Muscle of arm (tissue), 12 donors: ENCODE data around the gene DDX54. TPM values are rescaled to one million over a fixed set of nuclear protein-coding genes. Genes with fewer than 3 reads are reported as not detected.
"Not testable (repeated sequence)": the region's sequence is repeated elsewhere in the genome, so short reads cannot be mapped to it uniquely, and the experiment has no call there.

Source experiments
- DNase-seq: peaks from one replicate; pipeline ENCODE4 v3.0.0-alpha.2; 2013
- polyA plus RNA-seq, 12 donors: library from polyadenylated mRNA; unstranded; fragments of 120-200 nt; gene quantifications; one replicate each; pipeline ENCODE4 v1.2.1, GENCODE V29; 2013; ENCODE audit not compliant: insufficient read length in 12 of 12

The DDX54 gene
- polyA plus RNA-seq, 12 donors = 37.7 to 70.6 (median 52.6) TPM; not detected in 1

DNA sequence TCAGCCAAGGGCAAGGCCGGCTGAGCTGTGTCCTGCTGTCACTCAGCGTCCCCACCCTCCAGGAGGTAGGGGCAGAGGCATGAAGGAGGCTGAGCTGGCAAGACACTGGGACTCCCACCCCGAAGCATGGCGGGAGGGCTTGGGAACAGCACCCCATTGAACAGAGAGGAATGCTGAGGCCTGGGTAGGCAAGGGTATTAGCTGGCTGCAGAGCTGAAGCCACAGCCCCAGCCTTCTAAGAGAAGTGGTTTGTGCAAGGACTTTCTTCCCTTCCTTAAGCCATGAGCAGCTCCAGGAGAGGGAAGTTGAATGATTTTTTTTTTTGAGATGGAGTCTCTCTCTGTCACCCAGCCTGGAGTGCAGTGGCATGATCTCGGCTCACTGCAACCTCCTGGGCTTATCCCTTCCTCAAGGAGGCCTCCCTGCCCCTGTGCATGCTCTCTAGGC is 42.4 kb downstream of the DDX54 start:
- DNase-seq = no peak

GRCh38 chr12:113142173-113142885 is 42.9 kb downstream of the DDX54 start:
- DNase-seq = no peak

- not testable (repeated sequence) for DNase-seq
Measured at GRCh38 chr12:113141716-113142115, 43.6 kb downstream of the DDX54 start.

DNA sequence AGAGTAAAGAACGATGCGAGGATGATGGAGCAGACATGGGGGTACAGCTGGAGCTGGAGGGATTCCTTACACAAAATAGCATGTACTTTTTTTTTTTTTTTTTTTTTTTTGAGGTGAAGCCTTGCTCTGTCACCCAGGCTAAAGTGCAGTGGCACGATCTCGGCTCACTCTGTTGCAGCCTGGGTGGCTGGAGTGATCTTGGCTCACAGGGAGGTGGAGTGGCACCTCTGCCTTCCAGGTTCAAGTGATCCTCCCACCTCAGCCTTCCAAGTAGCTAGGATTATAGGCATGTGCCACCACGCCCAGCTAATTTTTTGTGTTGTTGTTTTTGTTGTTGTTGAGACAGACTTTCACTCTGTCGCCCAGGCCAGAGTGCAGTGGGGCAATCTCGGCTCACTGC is 44.6 kb downstream of the DDX54 start:
- DNase-seq = no peak

GRCh38 chr12:113138826-113139225 is 46.5 kb downstream of the DDX54 start:
- no peak for DNase-seq

DNA sequence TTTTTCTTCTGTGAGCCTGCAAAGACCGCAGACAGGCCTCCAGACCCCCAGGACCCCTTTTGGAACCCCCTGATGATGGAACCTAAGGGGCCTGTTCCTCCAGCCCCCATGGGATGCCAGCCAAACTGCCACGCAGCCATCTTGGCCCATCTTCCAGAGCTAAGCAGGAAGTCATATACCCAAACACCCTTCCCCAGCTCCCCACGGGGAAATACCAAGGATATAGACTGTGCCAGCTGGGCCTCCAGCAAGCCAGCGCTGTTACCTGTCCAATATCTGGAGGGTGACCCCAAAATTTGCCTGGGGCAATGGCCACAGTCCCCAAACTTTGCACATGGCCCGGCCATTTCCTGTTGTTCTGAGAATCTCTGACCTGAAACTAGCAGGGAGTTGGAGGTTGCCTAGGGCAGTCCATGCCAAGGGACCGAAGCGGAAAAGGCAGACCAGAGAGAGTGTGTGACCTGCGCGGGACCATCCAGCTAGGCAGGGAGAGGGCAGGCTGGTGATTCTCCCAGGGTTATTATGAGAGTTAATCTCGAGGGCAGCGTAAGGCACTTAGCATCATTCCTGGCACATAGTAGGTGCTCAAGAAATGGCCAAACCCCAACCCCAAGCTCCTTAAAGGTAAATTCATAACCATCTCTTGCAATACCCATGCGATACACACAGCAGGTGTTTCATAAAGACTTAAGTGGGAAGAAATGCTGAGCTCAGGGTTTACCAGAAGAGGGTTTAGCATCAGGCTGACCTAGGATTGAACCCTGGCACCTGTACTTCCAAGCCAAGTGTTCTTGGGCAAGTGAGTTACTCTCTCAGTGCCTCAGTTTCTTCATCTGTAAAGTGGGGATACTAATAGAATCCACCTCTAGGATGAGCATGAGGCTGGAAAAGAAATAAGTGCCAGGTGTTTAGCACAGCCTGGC is 47.2 kb downstream of the DDX54 start:
- no peak for DNase-seq

DNA sequence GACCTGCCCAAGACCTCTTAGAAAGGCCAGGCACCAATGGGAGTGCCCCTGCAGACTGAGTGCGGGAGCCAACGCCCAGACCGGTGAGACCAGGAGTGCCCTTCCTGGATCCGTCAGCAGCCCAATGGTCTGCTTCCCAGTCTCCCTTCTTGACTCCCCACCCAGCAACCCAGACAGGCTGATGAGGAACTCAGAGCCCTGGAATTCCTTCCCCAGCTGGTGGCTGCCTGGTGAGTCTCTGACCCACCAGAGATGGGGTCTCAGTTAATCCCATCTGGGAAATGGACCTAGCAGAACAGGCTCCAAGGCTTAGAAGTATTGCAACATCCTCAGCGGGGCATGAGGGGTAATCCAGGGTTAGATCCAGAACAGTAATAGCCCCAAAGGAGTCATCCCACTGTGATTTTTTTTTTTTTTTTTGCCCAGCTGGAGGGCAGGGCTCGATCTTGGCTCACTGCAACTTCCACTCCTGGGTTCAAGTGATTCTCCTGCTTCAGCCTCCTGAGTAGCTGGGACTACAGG is 48.2 kb downstream of the DDX54 start:
- DNase-seq = no peak

GRCh38 chr12:113136128-113136989 is 48.9 kb downstream of the DDX54 start:
- no peak for DNase-seq

GRCh38 chr12:113135178-113136127 is 49.8 kb downstream of the DDX54 start, which contains the start of gene RASAL1:
Gene RASAL1 (minus strand): TSS chr12:113135761. CDS start chr12:113135462, 299 bp downstream.
- DNase-seq = no peak

GRCh38 chr12:113134521-113134951 is 50.7 kb downstream of the DDX54 start:
- DNase-seq = no peak

GRCh38 chr12:113134071-113134470 is 51.2 kb downstream of the DDX54 start:
- no peak for DNase-seq

DNA sequence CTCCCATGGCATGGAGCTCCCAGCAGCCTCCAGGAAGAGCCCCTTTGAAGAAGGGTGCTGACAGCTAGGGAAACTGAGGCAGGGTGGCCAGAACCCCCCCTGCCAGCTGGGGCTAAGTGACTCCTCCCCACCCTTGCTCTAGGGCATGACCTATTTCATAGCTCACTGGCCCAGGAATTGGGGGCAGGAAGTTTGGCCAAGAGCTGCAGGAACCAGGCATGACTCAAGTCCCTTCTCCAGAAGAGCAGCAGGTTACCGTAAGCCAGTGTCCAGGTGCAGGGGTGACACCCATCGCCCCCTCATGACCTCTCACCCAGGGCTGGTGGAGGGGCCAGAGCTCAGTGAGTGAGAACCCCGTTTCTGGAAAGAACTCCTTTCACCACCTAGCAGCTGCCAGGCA is 51.6 kb downstream of the DDX54 start:
- DNase-seq = no peak

DNA sequence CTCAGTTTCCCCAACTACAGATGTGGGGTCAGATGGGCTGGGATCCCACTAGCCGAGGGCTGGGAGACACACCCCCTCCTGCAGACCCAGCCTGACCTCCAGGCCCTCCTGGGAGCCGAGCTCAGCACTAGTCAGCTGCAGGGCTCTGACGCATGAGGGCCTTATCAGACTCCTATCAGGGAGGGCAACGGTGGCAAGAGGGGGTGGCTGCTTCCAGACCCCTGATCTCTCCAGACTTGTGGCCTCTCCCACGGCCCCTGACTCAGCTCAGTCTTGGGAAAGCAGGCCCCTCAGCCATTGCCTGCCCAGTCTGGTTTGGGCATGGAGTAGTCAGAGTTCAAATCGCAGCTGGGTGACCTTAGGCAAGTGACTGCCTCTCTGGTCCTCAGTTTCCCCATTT is 52.2 kb downstream of the DDX54 start:
- DNase-seq = no peak

GRCh38 chr12:113131556-113131955 is 53.7 kb downstream of the DDX54 start:
- no peak for DNase-seq

DNA sequence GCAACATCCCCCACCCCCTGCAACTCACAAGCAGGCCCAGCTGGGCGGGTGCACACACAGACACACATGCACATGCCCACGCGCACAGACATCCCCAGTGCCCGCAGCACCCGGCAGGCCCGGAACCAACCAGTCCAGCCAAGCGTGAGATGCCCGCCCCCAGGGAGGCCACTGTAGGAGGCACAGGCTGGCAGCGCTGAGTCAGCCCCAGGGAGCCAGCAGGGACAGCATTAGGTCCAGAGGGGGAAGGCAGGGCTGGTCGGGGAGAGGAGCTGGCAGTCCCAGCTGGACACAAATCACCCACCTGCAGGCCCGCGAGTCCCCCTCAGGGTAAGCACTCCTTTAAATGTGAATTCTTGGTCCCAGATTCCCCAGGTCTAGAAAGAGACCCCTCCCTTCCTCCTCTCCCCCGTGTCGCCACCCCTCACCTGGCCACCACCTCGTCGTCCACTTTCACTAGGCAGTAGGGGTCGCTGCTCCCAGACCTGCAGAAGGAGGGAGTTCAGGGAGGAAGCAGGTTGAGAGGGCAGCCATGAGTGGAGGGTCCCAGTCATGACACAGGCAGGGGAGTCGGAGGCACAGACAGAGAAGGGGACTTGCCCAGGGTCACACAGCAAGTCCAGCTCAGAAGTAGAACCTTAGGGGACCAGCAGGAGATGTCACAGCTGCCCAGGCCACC is 54.7 kb downstream of the DDX54 start:
- no peak for DNase-seq

DNA sequence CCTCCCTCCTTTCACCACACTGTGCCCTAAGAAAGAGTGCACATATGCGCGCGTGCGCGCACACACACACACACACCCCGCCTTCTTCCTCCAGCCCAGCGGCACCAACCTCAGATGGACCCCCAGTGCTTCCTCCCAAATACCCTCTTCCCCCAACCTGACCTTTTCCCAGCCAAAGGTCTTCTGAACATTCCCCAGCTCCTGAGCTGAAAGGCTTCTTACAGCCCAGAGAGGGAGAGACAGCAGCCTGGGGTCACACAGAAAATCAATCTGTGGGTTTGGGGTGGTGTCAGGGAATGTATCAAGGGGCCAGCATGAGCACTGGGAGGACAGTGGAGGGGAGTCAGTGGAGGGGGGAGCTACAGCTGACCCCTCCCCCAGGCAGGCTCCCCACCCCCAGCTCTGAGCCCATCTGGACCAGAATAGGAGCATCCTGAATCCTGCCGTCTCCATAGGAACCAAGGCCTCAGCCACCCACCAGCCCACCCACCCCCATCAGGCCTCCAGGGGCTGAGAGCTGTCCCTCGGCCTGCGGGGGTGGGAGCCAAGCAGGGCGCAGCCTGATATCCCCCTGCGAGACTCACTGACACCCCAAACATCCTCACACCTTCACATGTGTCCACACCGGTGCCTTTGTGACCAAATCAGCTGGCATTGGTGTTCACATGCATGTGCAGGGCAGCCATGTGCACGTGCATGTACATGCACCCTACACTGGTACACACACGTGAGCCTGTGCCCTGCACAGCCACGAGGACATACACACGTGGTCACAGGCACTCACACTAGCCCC is 55.4 kb downstream of the DDX54 start:
- DNase-seq = no peak

DNA sequence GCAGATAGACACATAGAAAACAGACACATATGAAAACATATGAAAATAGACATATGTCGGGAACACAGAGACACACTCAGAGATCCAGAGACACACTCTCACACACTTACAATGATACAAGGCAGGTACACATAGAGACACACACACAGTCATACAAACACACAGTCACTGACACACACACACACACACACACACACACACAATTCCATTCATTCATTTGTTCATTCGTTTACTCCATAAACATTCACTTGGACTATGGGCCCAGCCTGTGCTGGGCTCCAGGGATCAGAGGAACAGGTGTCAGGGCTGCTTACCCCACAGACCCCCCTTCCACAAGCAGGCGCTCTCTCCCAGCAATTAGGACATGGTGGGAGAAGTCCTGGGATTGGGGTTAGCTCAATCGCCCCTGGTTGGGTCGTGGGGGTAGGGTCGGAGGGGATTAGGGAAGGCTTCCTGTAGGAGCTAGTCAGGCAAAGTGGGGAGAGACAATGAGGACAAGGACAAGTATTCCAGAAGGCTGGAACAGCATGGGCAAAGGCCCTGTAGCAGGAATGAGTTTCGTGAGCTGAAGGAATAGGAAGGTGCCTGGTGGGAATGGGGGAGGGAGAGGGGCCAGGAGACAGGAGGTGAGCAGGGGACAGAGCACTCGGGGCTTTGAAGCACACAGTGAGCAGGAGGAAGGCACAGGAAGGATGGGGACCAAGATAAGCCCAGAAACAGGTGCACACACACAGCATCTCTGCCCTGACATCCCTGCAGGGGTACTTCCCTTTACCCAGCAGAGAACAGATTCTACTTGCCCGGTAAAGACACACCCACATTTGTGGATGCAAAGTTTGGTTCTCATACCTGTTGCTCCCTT is 56.2 kb downstream of the DDX54 start:
- no peak for DNase-seq

DNA sequence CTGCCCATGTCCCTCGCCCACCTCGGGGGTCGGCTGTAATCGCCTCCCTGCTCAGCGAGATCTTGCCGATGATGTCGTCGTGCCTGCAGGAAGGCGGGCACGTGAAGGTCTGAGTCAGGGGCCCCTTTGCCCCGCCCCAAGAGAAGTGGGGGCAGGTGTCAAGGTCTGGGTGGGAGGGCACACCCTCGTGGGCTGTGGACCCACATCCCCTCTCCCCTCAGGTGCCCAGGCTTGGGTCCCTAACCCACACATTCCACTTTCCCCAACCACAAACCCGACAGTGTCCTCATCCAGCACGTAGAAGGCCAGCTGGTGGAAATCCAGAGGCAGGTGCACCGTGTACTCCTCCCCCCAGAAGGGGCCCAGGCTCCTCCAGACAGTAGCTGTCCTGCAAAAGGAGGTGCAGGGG is 57.5 kb downstream of the DDX54 start:
- DNase-seq = no peak
